HG03432 (cell line): Measurements from ENCODE around the gene BAMBI.

Experiments
- ATAC-seq: cut with Tn5 transposase; IDR thresholded peaks from one replicate; pipeline ENCODE4 v1.9.1; 2021; ENCODE audit warnings: mild to moderate bottlenecking, moderate library complexity; ENCODE audit not compliant: unreplicated experiment

BAMBI gene

DNA sequence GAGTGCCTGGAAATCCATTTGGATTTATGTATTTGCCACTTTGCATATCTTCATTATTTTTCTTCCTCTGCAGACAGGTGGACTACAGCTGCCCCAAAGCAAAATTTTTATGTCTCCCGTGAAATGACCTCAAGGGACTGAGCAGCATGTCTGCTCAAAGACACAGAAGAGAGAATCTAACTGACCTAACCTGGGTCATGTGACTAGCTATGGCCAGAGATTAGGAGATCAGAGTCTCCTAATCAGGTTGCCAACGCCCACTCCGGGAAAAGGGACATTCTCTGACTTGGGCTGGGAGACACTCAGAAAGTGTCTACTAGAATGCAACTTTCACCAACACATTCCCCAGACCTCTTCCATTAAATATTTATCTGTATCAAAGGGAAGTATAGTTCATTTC, 2.5 kb upstream of the BAMBI start:
- no peak for ATAC-seq

DNA sequence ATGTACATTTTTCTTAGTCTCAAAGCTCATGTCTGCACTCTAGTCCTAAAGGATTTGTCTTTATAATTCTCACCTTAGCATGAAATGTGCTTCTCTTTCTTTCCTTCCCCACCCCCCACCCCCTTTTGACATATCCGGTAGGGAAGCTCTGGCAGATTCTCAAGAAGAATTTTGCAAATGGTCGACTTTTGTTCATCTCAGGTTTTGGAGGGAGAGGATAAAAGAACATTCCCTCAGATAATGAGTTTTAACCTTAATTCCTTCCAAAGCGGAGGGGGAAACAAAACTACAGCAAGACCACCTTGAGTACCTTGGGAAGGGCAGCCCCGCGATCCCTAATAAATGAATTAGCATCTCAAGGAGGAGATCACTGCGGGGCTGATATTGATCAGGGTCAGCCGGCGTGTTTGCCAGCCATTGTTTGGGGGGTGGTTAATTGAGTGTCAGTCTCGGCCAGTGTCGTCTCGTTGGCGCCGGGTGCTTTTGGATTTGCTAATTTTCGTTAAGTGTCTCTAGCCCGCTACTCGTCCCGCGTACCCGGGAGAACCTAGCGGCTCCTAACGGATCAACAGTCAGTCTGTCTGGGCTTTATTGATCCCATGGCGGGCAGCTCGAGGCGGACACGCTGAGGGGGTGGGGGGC, 874 bp upstream of the BAMBI start:
- no peak for ATAC-seq

DNA sequence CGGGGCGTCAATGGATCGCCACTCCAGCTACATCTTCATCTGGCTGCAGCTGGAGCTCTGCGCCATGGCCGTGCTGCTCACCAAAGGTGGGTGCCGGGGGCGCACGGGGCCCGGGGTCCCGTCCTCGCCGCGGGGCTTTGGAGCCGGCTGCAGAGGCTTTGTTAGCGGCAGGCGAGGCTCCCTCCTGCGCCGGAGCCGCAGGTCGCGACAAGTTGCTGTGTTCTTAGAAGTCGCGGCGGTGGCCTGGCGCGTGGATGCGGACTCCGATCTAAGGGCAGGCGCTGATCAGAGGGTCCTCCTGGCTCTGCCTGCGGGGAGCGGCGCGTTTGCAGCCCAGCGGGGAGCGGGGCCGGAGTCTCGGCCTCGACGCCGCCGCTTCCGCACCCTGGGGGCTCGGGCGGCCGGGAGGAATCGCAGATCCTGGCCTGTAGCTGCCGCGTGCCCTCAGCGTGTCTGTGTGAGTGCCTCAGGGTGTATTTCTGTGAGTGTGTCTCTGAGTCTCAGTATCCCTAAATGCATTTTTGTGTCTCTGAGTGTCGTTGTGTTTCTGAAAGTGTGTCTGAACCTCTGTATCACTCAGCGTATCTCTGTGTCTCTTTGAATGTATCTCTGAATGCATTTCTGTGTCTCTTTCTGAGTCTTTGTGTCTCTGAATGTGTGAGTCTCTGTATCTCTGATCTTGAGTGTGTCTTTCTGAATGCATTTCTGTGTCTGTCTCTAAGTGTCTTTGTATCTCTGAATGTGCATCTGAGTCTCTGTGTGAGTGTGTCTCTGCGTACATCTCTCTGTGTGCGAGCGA, 766 bp downstream of the BAMBI start:
- peak; percentile 9 for ATAC-seq

DNA sequence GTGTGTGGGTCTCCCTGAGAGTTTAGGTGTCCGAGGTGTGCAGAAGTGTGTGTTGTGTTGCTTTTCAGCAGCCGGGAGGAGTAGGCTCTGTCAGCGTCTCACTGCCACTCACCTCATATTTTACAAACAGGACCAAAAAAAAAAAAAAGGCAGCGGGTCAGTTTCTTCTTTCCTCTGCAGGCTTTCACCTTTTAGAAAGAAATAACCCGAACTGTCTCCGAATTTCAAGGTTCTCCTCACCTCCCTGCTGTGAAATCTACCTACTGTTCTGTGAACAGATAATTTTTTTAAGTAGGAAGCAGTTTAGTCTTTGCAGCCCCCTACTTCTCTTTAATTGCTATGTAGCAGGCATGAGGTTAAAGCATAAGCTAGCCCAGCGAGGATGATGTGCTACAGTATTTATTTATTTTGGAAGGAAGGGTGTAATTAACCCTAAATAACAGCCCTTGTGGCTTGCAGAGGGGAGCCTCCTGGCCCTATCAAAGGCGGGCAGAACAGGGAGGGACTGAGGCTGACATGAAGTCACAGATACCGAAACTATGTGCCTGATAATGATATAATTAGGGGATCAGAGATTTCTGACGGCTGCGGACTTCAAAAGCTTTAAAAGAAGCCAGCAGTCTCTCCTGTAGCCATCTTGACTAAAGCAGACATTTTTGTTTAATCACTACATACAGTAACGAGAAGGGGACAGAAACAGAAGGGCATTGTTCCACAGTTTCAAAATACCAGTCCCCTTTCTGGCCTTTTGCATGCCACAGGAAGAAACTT, 1.6 kb downstream of the BAMBI start:
- ATAC-seq: no peak

DNA sequence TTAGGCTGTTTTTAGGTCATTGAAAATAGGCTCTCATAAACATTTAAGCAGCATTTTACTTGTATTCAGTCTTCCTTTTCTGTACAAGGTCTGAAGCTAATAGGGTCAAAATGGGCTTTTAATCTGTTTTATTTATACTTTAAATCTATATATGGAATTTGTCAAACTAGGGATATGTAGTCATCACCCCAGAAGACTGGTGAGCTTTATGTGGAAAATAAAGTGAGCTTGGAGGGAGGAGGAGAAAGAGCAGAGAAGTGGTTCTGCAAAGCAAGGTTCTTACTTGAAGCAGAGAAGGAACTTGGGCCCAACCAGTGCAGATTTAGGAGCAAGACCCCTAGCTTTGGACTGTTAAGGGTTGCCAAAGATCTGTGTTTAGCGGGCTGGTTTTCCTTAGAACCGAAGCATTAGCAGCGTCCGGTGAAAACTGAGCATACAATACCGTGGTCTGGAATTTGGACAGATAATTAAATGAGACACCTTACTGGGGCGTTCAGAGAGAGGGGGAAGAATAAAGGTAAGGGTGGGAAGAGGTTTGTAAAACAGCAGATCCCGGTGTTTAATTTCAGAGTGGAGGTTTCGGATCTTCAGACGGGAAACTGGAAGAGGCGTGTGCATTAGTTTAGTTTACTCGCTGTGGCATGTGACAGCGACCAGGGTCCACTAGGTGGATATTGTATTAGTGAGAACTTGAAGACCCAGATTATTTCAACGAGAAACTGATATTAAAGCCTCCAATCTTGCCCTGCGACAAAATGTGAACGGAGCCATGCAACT, 2.4 kb downstream of the BAMBI start:
- ATAC-seq: no peak

DNA sequence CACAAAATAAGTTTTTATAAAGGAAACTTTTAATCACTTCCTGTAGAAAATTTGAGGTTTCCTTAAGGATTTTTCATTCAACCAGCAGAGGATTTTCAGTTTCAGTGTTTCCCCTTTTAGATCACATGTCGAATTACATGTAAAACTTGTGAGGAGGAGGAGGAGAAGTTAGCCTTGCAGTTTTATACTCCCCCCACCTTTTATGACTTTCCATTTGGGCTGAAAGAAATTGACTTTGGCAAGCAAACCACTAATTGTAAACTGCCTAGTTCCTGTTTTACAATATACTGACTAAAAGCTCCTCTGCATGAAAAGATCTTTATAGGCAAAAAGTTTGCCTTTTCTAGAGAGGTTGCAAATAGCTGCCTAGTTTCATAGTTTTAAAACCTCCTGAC, 3.0 kb downstream of the BAMBI start:
- ATAC-seq: no peak

DNA sequence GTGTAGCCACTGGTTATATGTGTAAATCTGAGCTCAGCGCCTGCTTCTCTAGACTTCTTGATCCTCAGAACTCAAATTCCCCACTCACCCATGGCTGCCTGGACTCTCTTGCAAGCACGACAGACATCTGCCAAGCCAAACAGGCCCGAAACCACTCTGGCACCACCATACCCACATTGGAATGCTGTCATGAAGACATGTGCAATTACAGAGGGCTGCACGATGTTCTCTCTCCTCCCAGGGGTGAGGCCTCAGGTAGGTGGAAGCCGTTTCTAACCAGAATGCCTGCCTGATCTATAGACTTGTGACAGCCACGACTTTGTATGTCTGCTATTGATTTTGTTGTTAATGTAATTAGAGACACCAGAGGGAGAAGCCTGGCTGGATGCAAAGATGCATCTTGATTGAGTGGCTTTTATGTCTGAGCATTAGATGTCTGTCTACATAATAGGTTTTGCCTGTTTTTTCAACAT, 4.0 kb downstream of the BAMBI start:
- ATAC-seq: no peak

DNA sequence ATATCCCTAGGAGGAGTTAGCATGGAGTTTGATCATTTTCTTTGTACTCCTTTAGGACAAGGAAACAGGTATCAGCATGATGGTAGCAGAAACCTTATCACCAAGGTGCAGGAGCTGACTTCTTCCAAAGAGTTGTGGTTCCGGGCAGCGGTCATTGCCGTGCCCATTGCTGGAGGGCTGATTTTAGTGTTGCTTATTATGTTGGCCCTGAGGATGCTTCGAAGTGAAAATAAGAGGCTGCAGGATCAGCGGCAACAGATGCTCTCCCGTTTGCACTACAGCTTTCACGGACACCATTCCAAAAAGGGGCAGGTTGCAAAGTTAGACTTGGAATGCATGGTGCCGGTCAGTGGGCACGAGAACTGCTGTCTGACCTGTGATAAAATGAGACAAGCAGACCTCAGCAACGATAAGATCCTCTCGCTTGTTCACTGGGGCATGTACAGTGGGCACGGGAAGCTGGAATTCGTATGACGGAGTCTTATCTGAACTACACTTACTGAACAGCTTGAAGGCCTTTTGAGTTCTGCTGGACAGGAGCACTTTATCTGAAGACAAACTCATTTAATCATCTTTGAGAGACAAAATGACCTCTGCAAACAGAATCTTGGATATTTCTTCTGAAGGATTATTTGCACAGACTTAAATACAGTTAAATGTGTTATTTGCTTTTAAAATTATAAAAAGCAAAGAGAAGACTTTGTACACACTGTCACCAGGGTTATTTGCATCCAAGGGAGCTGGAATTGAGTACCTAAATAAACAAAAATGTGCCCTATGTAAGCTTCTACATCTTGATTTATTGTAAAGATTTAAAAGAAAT, 4.8 kb downstream of the BAMBI start:
- ATAC-seq: no peak

DNA sequence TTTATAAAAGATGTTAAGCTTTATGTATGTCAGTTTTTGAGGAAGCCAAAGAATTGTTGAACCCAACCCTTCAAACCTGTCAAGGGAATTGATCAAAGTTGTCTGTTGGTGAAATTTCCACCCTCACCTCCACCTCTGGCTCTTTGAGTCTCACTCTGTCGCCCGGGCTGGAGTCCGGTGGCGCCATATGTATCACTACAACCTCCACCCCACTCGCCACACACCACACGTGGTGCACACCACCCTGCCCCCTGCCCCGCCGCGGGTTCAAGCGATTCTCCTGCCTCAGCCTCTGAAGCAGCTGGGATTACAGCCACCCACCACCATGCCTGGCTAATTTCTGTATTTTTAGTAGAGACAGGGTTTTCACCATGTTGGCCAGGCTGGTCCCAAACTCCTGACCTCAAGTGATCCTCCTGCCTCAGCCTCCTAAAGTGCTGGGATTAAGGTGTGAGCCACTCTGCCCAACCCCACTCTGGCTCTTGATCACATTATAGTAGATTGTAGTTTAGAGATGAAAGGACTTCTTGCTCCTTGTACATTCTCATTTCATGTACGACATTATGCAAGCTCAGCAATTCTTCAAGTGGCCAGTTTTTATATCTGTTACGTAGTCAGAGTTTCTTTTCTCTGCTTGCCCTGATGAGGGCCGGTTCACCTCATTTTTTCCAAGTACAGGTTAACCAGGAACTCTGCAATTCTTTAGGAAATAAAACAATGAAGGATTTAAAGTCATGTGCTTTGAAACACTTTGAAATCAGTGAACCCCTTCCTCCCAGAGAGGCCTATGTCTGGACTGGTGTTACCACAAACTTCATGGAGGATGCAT, 7.0 kb downstream of the BAMBI start:
- ATAC-seq: no peak

DNA sequence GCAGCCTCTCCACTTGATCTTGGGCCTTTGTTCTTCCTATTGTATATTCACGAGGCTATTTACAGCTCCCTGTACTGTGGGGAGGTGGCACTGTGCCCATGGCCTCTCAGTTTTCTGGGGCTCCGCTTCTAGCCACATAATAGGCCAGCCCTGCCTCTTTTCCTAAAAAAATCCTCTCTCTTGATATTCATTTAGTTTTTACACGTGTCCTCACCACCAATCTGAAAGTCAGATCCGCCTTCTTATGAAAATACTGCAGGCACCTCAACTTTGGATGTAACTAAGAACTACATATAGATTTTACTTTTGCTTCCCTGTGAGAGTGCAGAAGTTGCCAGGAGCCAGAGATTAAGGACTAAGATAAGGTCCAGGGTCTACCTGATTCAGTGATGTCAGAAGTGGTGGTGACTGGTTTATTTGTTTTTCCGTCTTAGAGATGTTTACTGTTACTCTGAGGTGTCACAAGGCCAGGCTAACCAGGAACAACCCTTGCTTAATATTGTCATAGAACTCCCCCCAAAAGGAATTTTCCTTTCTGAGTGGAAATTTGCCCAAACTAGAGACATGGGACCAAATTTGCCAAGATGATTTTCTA, 7.8 kb downstream of the BAMBI start:
- ATAC-seq: no peak

DNA sequence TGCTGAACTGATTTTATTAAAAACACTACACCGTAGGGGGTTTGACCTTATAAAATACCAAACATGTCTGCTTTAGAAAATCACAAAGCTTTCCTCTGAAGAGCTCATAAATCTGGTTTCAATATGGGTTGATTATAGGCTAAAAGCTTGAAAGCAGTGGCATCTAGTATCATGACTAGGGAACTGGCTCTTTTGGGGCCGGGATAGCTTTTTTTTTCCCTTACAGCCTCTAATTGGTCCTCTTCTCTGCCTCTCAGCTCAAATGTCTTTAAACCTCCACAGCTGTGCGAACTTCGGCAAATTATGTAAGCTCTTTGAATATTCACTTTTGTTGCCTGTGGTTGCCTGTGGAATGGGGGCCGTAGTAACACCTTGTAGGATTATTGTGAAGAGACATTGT, 8.4 kb downstream of the BAMBI start:
- no peak for ATAC-seq

DNA sequence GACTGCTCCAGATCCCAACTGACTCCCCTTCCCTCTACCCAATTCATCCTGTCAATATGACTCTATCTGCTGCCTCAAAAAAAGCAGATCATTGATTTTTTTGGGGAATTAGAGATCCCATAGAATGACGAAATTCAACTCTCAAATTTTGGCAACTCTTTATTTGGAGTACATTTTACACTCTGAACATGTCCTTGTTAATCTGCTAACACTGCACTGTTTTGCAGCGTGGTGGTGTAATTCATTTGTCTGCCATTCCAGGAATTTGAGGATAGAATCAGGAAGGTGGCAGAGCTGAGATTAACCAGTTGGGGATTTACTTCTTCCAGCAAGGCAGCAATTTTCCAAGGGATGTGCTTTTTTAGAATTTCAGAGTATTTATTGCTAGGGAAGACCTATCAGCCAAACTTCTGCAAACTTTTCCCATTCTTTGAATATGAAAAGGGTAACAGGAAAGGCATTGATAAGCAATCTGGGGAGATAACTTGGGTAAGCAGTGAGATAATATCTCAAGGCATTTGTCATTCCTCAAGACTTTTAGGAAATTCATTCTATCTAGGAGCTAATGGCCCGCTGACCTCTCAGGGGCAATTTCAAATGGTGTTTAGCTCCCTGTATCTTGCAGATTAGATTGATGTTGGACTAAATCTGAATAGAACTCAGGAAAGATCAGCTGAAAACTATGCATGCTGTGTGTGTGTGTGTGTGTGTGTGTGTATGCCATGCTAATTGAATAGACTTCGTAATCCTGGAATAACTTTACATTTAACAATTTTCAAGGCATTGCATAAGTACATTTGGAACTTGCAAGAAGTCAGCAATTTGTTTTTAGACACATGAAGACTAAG, 9.7 kb downstream of the BAMBI start:
- no peak for ATAC-seq

DNA sequence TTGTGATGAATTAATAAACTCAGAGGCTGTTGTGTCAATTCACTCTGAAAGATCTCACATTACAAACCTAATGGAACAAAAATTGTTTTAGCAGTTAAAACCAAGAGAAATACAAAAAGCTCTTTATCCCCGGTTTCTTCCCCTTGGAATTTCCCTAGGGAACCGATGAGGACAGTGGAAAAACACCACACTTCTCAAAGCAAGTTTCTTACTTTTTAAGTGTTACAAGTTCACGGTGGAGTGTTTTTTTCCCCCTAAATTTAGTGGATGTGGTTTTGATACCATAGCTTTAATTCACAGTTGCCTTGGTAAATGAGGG, 10.3 kb downstream of the BAMBI start:
- no peak for ATAC-seq

DNA sequence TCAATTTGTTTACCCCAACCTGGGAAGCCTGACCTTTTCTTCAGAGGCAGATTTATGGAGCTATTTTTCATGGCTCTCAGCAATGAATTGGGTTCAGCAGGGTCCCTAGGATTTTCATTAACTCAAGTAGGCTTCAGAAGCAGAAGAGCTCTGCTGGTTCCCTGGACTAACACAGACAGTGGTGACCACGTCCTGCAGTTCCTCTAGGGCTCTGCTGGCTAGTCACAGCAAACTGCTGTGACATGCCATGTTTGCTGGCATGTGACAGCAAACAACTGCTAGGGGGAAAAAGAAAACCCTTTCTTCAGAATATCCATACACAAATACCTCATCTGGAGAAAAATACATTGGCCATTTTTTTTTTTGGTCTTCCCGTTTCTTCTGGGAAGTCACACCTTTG, 13.2 kb downstream of the BAMBI start:
- ATAC-seq: no peak

DNA sequence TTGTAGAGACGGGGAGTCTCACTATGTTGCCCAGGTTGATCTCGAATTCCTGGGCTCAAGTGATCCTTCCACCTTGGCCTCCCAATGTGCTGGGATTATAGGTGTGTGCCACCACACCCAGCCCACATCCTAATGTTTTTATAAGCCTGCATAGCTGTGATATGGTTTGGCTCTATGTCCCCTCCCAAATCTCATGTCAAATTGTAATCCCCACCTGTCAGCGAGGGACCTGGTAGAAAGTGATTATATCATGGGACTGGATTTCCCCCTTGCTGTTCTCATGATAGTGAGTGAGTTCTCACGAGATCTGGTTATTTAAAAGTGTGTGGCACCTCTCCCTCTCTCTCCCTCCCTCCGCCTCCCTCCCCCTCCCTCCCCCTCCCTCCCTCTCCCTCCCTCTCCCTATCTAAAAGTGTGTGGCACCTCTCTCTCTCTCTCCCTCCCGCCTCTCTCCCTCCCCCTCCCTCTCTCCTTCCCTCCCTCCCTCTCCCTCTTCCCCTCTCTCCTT, 13.9 kb downstream of the BAMBI start:
- ATAC-seq: no peak

DNA sequence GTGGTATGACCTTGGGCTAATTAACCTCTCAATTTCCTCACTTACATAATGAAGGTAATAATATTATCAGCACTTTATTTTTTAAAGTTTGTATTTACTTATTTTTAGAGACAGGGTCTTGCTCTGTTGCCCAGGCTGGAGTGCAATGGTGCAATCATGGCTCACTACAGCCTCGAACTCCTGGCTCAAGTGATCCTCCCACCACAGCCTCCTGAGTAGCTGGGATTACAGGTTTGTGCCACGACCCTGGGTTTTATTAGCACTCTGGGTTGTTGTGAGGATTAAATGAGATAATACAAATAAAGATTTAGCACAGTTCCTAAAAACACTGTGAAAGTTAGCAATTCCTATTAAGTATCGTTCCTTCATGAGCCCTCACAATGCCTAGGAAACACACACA, 14.7 kb downstream of the BAMBI start:
- ATAC-seq: no peak

DNA sequence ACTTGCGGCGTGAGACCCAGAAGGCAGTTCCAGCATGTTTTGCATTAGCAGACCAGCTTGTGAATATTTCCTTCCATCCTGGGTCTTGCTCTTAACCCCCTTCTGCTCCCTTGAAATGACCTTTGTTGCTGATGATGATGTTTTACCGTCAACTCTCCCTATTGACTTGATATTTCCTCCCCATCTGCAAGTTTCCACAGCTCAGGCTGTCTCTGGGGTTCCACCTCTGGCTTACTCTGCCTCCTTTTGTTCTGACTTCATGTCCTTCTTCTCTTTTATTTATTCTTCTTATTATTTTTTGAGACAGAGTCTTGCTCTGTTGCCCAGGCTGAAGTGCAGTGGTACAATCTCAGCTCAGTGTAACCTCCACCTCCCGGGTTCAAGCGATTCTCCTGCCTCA, 17.2 kb downstream of the BAMBI start:
- no peak for ATAC-seq

DNA sequence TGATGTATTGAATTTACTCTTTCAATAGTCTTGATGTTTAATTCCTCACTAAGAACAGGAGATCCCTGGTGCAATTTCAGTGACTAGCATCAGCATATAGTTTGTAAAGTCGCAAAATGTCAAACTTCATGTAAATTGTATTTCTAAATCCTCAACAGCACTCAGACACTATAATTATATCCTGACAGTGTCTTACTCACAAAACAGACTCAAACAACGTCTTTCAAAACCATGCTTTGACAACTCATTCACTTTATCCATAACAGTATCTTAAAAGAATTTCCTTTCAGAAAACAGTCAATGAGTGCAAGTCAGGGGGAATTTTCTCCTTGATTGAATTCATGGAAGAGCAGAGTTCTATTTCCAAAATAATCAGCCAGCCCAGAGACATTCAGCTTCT, 20.8 kb downstream of the BAMBI start:
- no peak for ATAC-seq
